ENCODE measurements around the gene RASL10B. TPM values are rescaled to one million over a fixed set of nuclear protein-coding genes. Genes with fewer than 3 reads are reported as not detected.

The RASL10B gene
- total RNA-seq, 4 donors from 2014 or later = 0.94 to 14.5 (median 3.5) TPM

DNA sequence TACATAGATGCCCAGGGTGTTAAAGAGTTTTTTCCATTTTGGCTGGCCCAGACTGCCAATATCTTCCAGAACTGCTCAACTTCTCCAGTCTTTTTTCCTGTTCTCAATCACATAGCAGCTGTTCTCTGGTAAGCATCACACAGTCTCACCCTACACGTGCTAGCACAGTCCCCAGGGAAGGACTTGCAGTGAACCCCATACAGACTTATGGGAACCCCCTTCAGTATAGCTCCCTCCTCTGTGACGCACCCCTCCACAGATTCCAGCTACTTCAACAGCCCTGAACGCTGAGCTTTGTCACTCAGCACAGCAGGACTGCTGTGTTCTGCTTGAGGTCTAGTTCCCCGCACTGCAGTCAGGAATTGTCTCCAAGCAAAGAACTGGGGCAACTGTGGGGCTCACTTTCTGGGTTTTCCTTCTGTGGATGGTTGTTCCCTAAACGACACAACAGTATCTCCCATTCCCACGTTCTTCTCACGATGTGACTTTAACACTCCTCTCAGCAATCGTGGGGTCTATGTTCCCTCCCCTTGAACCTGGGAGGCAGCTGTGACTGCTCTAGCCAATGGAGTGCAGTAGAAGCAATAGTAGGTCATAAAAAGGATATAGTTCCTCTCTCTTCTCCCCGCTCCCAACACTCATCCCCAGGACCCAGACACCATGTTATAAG is 60.4 kb downstream of the RASL10B start:
- Histone ChIP-seq H3K4me1 (peaks cover 36 to 49% of the 10 kb centered on the region in 2 donors), H3K36me3 (no peaks in the 10 kb centered on the region), H3K27me3 (no peaks in the 10 kb centered on the region), H3K4me3 (replicated peaks in 1 of 3) (no peak overlapping the region), H3K27ac (peak overlapping the region in 1 of 3 donors; percentile 28), H3K9me3 (no peaks in the 10 kb centered on the region)
- TF ChIP-seq POLR2A (IDR thresholded peaks at IDR 0.05) = no peak
- TF ChIP-seq, protein P1, sequence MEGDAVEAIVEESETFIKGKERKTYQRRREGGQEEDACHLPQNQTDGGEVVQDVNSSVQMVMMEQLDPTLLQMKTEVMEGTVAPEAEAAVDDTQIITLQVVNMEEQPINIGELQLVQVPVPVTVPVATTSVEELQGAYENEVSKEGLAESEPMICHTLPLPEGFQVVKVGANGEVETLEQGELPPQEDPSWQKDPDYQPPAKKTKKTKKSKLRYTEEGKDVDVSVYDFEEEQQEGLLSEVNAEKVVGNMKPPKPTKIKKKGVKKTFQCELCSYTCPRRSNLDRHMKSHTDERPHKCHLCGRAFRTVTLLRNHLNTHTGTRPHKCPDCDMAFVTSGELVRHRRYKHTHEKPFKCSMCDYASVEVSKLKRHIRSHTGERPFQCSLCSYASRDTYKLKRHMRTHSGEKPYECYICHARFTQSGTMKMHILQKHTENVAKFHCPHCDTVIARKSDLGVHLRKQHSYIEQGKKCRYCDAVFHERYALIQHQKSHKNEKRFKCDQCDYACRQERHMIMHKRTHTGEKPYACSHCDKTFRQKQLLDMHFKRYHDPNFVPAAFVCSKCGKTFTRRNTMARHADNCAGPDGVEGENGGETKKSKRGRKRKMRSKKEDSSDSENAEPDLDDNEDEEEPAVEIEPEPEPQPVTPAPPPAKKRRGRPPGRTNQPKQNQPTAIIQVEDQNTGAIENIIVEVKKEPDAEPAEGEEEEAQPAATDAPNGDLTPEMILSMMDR (IDR thresholded peaks at IDR 0.05) = no peak
- 72% methylated on average over 9 of the region's 9 CpGs for WGBS, 2 donors
- intact Hi-C loops (cut with DNase I) = no loop called here
- no peak for DNase-seq

Other genes with a start within 250 kb of the RASL10B start
- 1 to 10 TPM; 1.2 to 3.5 (median 1.6) TPM for gene SLFN12L, start 194.0 kb upstream of the RASL10B start, total RNA-seq
- gene SLFN14, start 170.8 kb upstream of the RASL10B start, total RNA-seq = under 1 TPM in 1 of 4 donors, not detected in 3; 0.29 TPM
- 10 to 100 TPM in 2 of 4 donors, 1 to 10 TPM in 2; 6.1 to 12.0 (median 9.8) TPM for gene PEX12, start 153.1 kb upstream of the RASL10B start, total RNA-seq
- 100 to 1,000 TPM; 105 to 162 (median 122) TPM for gene AP2B1, start 144.3 kb upstream of the RASL10B start, total RNA-seq
- gene GAS2L2, start 21.6 kb downstream of the RASL10B start, total RNA-seq = not detected
- gene C17orf50, start 29.2 kb downstream of the RASL10B start, total RNA-seq = under 1 TPM in 1 of 4 donors, not detected in 3; 0.40 TPM
- 10 to 100 TPM; 12.4 to 48.0 (median 28.6) TPM for gene MMP28, start 64.0 kb downstream of the RASL10B start, total RNA-seq
- 10 to 100 TPM; 55.9 to 79.8 (median 65.4) TPM for gene TAF15, start 77.8 kb downstream of the RASL10B start, total RNA-seq
- gene HEATR9, start 137.3 kb downstream of the RASL10B start, total RNA-seq = under 1 TPM in 1 of 4 donors, not detected in 3; 0.40 TPM
- 1 to 10 TPM; 2.1 to 5.3 (median 3.8) TPM for gene CCL5, start 148.7 kb downstream of the RASL10B start, total RNA-seq
- under 1 TPM in 1 of 4 donors, not detected in 3; 0.93 TPM for gene RDM1, start 199.1 kb downstream of the RASL10B start, total RNA-seq
- gene LYZL6, start 212.1 kb downstream of the RASL10B start, total RNA-seq = not detected
- gene CCL16, start 249.9 kb downstream of the RASL10B start, total RNA-seq = under 1 TPM in 1 of 4 donors, not detected in 3; 0.81 TPM

All from thyroid gland (tissue), 4 donors.